Progenitor cell of endocrine pancreas (in vitro differentiated cells): ENCODE data around the gene ECM1. TPM values are rescaled to one million over a fixed set of nuclear protein-coding genes. Genes with fewer than 3 reads are reported as not detected.
A peak's percentile ranks its signal among the peaks of the same experiment; 100 is the strongest.

ENCODE experiments used
- DNase-seq: peaks from one replicate; pipeline ENCODE4 v3.0.0; 2021; ENCODE audit warnings: low spot score; ENCODE audit not compliant: unreplicated experiment
- H3K27ac Mint-ChIP-seq: 2 replicates; pipeline ENCODE4 v1.8.0; 2021; ENCODE audit warnings: mild to moderate bottlenecking, moderate library complexity, mixed read lengths
- H3K27me3 Mint-ChIP-seq: 2 replicates; pipeline ENCODE4 v1.8.0; 2021; ENCODE audit warnings: mixed read lengths
- H3K36me3 Mint-ChIP-seq: 2 replicates; pipeline ENCODE4 v1.8.0; 2022; ENCODE audit warnings: mixed read lengths; ENCODE audit not compliant: insufficient read depth
- H3K4me1 Mint-ChIP-seq: 2 replicates; pipeline ENCODE4 v1.8.0; 2021; ENCODE audit warnings: low read depth, mixed read lengths
- H3K4me3 Mint-ChIP-seq: 2 replicates; pipeline ENCODE4 v1.8.0; 2021; ENCODE audit warnings: low read depth, mild to moderate bottlenecking, moderate library complexity, mixed read lengths
- H3K9me3 Mint-ChIP-seq: 2 replicates; pipeline ENCODE4 v1.8.0; 2021; ENCODE audit warnings: low read depth, mixed read lengths
- total RNA-seq: library from RNA; stranded (reverse); gene quantifications from 2 replicates; pipeline ENCODE4 v1.2.1, GENCODE V29; 2021
- TF ChIP-seq, protein P1 (sequence below): fragments of 200-600 bp; sonication (generic); IDR thresholded peaks from one replicate; pipeline ENCODE4 v1.5.0; 2021; ENCODE audit warnings: antibody characterized with exemption, mild to moderate bottlenecking; ENCODE audit not compliant: unreplicated experiment

The ECM1 gene
- total RNA-seq, 1 donor from 2014 or later: 1.9 TPM

DNA sequence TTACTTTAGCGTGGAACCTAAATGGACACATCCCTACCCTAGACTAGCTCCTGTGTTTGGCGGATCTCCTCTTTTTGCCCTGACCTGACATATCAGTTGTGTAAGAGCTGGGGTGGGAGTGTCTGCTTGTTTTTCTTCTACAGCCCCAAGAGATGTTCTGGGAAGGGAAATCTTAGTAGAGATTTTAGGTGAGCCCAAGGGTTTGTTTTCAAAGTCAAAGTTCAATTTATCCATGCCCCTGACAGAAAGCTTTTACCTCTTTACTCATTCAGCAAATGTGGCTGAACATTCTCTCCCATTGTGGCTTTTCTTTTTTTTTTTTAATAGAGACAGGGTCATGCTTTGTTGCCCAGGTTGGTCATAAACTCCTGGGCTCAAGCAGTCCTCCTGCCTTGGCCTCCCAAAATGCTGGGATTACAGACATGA, 28.0 kb upstream of the ECM1 start:
- Mint-ChIP-seq H3K36me3 (no peaks in the 10 kb centered on the region), H3K27me3 (peaks cover 2% of the 10 kb centered on the region), H3K27ac (no peak overlapping the region), H3K4me1 (peaks cover 14% of the 10 kb centered on the region), H3K9me3 (no peaks in the 10 kb centered on the region), H3K4me3 (no peak overlapping the region)
- no peak for DNase-seq
- TF ChIP-seq, protein P1, sequence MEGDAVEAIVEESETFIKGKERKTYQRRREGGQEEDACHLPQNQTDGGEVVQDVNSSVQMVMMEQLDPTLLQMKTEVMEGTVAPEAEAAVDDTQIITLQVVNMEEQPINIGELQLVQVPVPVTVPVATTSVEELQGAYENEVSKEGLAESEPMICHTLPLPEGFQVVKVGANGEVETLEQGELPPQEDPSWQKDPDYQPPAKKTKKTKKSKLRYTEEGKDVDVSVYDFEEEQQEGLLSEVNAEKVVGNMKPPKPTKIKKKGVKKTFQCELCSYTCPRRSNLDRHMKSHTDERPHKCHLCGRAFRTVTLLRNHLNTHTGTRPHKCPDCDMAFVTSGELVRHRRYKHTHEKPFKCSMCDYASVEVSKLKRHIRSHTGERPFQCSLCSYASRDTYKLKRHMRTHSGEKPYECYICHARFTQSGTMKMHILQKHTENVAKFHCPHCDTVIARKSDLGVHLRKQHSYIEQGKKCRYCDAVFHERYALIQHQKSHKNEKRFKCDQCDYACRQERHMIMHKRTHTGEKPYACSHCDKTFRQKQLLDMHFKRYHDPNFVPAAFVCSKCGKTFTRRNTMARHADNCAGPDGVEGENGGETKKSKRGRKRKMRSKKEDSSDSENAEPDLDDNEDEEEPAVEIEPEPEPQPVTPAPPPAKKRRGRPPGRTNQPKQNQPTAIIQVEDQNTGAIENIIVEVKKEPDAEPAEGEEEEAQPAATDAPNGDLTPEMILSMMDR: no peak

DNA sequence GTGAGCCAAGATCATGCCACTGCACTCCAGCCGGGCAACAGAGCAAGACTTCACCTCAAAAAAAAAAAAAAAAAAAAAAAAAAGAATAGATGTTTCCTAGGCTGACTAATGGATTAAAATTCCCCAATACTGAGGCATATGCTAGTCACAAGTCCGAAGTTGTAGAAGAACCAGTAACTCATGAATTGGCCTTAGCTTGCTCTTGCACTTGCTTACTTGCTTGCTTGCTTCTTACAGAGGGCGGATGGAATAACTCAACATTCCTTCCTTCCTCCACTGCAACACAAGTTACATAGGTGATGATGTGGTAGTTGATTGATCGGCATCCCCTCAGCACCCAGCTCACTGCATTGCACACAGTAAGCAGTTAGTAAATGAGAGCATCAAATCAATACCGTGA, 23.5 kb upstream of the ECM1 start:
- no peak for DNase-seq
- Mint-ChIP-seq H3K27ac (no peak overlapping the region), H3K9me3 (no peaks in the 10 kb centered on the region), H3K36me3 (peaks cover 2% of the 10 kb centered on the region), H3K27me3 (peaks cover 4% of the 10 kb centered on the region), H3K4me3 (no peak overlapping the region), H3K4me1 (peaks cover 12% of the 10 kb centered on the region)
- TF ChIP-seq, protein P1: no peak

DNA sequence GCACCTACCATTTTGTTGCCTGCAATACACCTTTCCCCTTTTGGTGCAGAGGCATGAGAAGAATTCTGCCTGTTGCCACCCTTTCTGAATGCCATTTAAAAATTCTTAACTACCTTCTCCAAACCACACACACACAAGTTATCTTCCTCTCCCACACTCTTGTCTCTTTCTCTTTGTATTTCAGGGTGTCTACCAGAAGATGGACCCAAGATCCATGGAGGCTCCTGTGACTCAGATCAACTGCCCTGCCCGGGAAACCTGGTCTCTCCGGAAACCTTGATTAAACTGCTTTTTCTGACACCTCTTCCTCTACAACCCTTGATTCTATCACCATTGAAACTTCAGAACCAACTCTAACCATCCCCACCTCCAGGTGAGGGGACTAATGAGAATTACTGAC, 23.0 kb upstream of the ECM1 start:
- Mint-ChIP-seq H3K27ac (peak overlapping the region; percentile 43), H3K27me3 (peaks cover 4% of the 10 kb centered on the region), H3K9me3 (no peaks in the 10 kb centered on the region), H3K4me3 (no peak overlapping the region), H3K4me1 (peaks cover 11% of the 10 kb centered on the region), H3K36me3 (peaks cover 2% of the 10 kb centered on the region)
- TF ChIP-seq, protein P1: no peak
- DNase-seq: no peak

DNA sequence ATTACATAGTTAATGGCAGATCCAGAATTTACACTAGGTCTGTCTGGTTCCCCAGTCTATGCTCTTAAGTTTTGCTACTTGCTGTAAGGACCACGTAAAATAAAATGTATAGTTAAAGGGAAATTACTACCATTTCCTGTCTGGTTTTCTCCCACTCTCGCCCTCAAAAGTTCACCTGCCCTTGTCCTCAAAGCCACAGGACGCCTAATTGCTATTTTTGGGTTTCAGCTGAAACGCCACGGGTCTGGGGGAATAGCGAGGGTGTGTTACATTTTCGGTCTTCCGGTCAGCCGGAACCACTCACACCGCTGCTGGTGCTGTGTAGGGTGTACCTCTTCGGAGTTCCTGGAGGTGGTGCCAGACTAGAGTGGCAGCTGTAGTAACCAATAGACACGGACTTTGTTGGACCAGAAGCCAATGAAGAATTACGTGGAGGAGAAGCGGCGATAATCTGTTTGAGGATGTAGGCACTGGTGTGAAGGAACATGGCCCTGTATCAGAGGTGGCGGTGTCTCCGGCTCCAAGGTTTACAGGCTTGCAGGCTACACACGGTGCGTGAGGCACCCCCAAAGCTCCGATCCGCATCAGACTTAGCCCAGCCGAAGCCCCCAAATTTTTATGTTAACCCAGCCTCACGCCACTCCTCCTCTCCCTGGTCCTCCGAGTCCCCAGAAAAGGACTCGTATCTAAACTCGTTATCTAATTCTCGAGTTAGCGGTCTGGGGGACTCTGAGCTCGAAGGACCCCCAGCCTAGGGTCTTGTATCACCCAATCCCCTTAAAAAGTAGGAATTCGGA, 20.7 kb upstream of the ECM1 start, which contains the start of gene TARS2:
TSS of gene TARS2 (plus strand) at position 454 of the 797 bp plus-strand sequence. CDS start at position 486, 32 bp downstream.
- Mint-ChIP-seq H3K27me3 (peaks cover 4% of the 10 kb centered on the region), H3K4me3 (peak within 1 kb of the TSS; percentile 90), H3K4me1 (peaks cover 8% of the 10 kb centered on the region), H3K9me3 (no peaks in the 10 kb centered on the region), H3K36me3 (peaks cover 11% of the 10 kb centered on the region), H3K27ac (peak within 1 kb of the TSS; percentile 93)
- TF ChIP-seq, protein P1: peak; percentile 18
- peak; percentile 92 for DNase-seq

DNA sequence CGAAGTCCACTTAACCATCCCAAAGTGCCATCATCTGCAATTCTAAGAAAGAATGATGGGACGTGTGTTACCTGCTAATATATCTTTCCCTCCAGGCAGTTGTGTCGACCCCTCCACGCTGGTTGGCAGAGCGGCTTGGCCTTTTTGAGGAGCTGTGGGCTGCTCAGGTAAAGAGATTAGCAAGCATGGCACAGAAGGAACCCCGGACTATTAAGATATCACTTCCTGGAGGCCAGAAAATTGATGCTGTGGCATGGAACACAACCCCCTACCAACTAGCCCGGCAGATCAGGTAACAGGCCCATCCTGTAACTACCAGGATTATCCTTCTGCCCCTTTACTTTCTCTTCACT, 20.2 kb upstream of the ECM1 start:
- TF ChIP-seq, protein P1: no peak
- DNase-seq: no peak
- peaks cover 8% of the 10 kb centered on the region for H3K4me1 Mint-ChIP-seq
- peak overlapping the region; percentile 93 for H3K27ac Mint-ChIP-seq
- peaks cover 12% of the 10 kb centered on the region for H3K36me3 Mint-ChIP-seq
- H3K9me3 Mint-ChIP-seq: no peaks in the 10 kb centered on the region
- H3K4me3 Mint-ChIP-seq: peak overlapping the region; percentile 90
- H3K27me3 Mint-ChIP-seq: peaks cover 4% of the 10 kb centered on the region
